IMR-90 (cell line): ENCODE results near the gene EDIL3. TPM values are rescaled to one million over a fixed set of nuclear protein-coding genes. Genes with fewer than 3 reads are reported as not detected.
"Not testable (repeated sequence)": the region's sequence is repeated elsewhere in the genome, so short reads cannot be mapped to it uniquely, and the experiment has no call there.

Source experiments
- ATAC-seq: fragments of 200-7000 bp; cut with Tn5 transposase; 2 replicates; pipeline ENCODE4 v1.9.1; 2020; ENCODE audit warnings: low read depth, mild to moderate bottlenecking, moderate library complexity
- BruUV-seq: library from RNA; stranded (reverse); fragments of 400-500 nt; replicated peaks from 2 replicates; lab custom pipeline; 2021; lab: Mats Ljungman, UMichigan
- CTCF ChIA-PET: fragments of 300-600 bp; formaldehyde crosslinking; extraction: SDS; loops from one replicate; lab custom pipeline; 2021; ENCODE audit warnings: antibody characterized with exemption; lab: Yijun Ruan, JAX
- POLR2A ChIA-PET: fragments of 300-600 bp; sonication (Branson Sonifier 250); formaldehyde crosslinking; loops from one replicate; lab custom pipeline; 2022; ENCODE audit warnings: antibody characterized with exemption; ENCODE audit not compliant: unreplicated experiment; lab: Charles Lee
- DNase-seq: peaks from one replicate; pipeline ENCODE4 v3.0.0; 2013
- H2AFZ ChIP-seq: replicated peaks from 2 replicates; pipeline ENCODE3; 2013; ENCODE audit warnings: low read length, mild to moderate bottlenecking; ENCODE audit not compliant: poor library complexity
- H2AK5ac ChIP-seq: 2 replicates; pipeline ENCODE4 v1.6.1; 2013; ENCODE audit warnings: low read depth, low read length, inconsistent platforms
- H2AK9ac ChIP-seq: replicated peaks from 2 replicates; pipeline ENCODE3; 2013; ENCODE audit warnings: mild to moderate bottlenecking, low read depth, low read length, moderate library complexity; ENCODE audit not compliant: poor library complexity
- H2BK120ac ChIP-seq: 2 replicates; pipeline ENCODE4 v1.6.1; 2013; ENCODE audit warnings: low read depth, low read length, inconsistent platforms
- H2BK15ac ChIP-seq: 3 replicates; pipeline ENCODE4 v1.6.1; 2013; ENCODE audit warnings: low read depth, low read length, inconsistent platforms
- H2BK20ac ChIP-seq: 2 replicates; pipeline ENCODE4 v1.6.1; 2013; ENCODE audit warnings: low read depth, mild to moderate bottlenecking, inconsistent platforms, low read length, moderate library complexity
- H2BK5ac ChIP-seq: 2 replicates; pipeline ENCODE4 v1.6.1; 2013; ENCODE audit warnings: mild to moderate bottlenecking, low read depth, low read length, inconsistent platforms; ENCODE audit not compliant: poor library complexity, severe bottlenecking
- H3K14ac ChIP-seq: replicated peaks from 2 replicates; pipeline ENCODE4 v1.6.1; 2013; ENCODE audit warnings: low read depth, low read length, inconsistent platforms
- H3K18ac ChIP-seq: 2 replicates; pipeline ENCODE4 v1.6.1; 2013; ENCODE audit warnings: low read depth, low read length, control low read depth
- H3K23ac ChIP-seq: 2 replicates; pipeline ENCODE4 v1.6.1; 2013; ENCODE audit warnings: low read depth, low read length, inconsistent platforms
- H3K27ac ChIP-seq: 2 replicates; pipeline ENCODE4 v1.5.1; 2013; ENCODE audit warnings: mild to moderate bottlenecking, control low read depth, low read length; ENCODE audit not compliant: insufficient read depth
- H3K27me3 ChIP-seq: 2 replicates; pipeline ENCODE4 v1.6.1; 2013; ENCODE audit warnings: low read length; ENCODE audit not compliant: control insufficient read depth, insufficient read depth
- H3K36me3 ChIP-seq: 2 replicates; pipeline ENCODE4 v1.6.1; 2013; ENCODE audit warnings: low read length, mixed read lengths; ENCODE audit not compliant: control insufficient read depth, insufficient read depth
- H3K4ac ChIP-seq: 2 replicates; pipeline ENCODE4 v1.6.1; 2013; ENCODE audit warnings: low read depth, low read length, inconsistent platforms
- H3K4me1 ChIP-seq: 2 replicates; pipeline ENCODE4 v1.6.1; 2013; ENCODE audit warnings: low read length, mixed read lengths; ENCODE audit not compliant: control insufficient read depth, insufficient read depth
- H3K4me2 ChIP-seq: 2 replicates; pipeline ENCODE4 v1.6.1; 2013; ENCODE audit warnings: low read depth, mild to moderate bottlenecking, control low read depth, low read length, moderate library complexity
- H3K4me3 ChIP-seq: 2 replicates; pipeline ENCODE4 v1.5.1; 2013; ENCODE audit warnings: low read depth, mild to moderate bottlenecking, control low read depth, low read length, moderate library complexity; ENCODE audit not compliant: insufficient read depth
- H3K56ac ChIP-seq: 2 replicates; pipeline ENCODE4 v1.6.1; 2013; ENCODE audit warnings: low read length, inconsistent platforms; ENCODE audit not compliant: insufficient read depth; ENCODE audit errors: extremely low read depth
- H3K79me1 ChIP-seq, 2 experiments: 2 replicates each; pipeline ENCODE4 v1.6.1; 2013; ENCODE audit warnings: low read length in 2 of 2, inconsistent platforms in 1 of 2, low read depth in 1 of 2
- H3K9ac ChIP-seq: 2 replicates; pipeline ENCODE4 v1.6.1; 2013; ENCODE audit warnings: low read depth, low read length, control low read depth
- H3K9me1 ChIP-seq: 2 replicates; pipeline ENCODE4 v1.6.1; 2013; ENCODE audit warnings: low read length, inconsistent platforms; ENCODE audit not compliant: insufficient read depth
- H3K9me3 ChIP-seq: 2 replicates; pipeline ENCODE4 v1.6.1; 2013; ENCODE audit warnings: low read length; ENCODE audit not compliant: control insufficient read depth, insufficient read depth
- H4K20me1 ChIP-seq: 2 replicates; pipeline ENCODE4 v1.6.1; 2013; ENCODE audit warnings: low read length, inconsistent platforms; ENCODE audit not compliant: insufficient read depth
- H4K5ac ChIP-seq: 2 replicates; pipeline ENCODE4 v1.6.1; 2013; ENCODE audit warnings: mild to moderate bottlenecking, low read depth, low read length, control low read depth
- H4K8ac ChIP-seq, 2 experiments: 2 replicates each; pipeline ENCODE4 v1.6.1; 2013; ENCODE audit warnings: low read depth in 2 of 2, low read length in 2 of 2, control low read depth in 1 of 2, inconsistent platforms in 1 of 2
- H4K91ac ChIP-seq: 2 replicates; pipeline ENCODE4 v1.6.1; 2013; ENCODE audit warnings: low read depth, low read length, inconsistent platforms; ENCODE audit not compliant: insufficient read depth
- dilution Hi-C: fragments of 300-500 bp; cut with HindIII; formaldehyde crosslinking; loops from one replicate; pipeline ENCODE4 v1.14.3; 2018; ENCODE audit warnings: low sequenced_read_pairs; ENCODE audit not compliant: unreplicated experiment
- in situ Hi-C: fragments of 300-500 bp; cut with MboI; formaldehyde crosslinking; loops from 3 replicates; pipeline ENCODE4 v1.14.3; 2019; ENCODE audit warnings: low sequenced_read_pairs, inconsistent platforms, mixed read lengths
- intact Hi-C: fragments of 100-400 bp; cut with micrococcal nuclease; formaldehyde crosslinking; loops from 2 replicates; pipeline ENCODE4 v1.10.0; 2022
- polyA plus RNA-seq, 3 experiments: library from polyadenylated mRNA; depleted of rRNA; stranded (reverse); fragments of >200 nt; gene quantifications; 2 replicates each; pipeline ENCODE4 v1.2.3, GENCODE V29; 2012; ENCODE audit warnings: low replicate concordance in 1 of 3
- total RNA-seq: library from RNA; depleted of rRNA; stranded (reverse); fragments of >200 nt; gene quantifications from 2 replicates; pipeline ENCODE4 v1.2.3, GENCODE V29; 2012

Gene EDIL3
- total and polyA plus RNA-seq, 2 of the 4 experiments (the other 2 are of a cell fraction): 55.5 to 82.8 TPM

- H2BK15ac ChIP-seq, dilution Hi-C loops, H2AK5ac ChIP-seq, H2BK5ac ChIP-seq, H3K4ac ChIP-seq, intact Hi-C loops, H4K5ac ChIP-seq, H3K9me1 ChIP-seq, H3K36me3 ChIP-seq, H3K9ac ChIP-seq, H2AK9ac ChIP-seq, H3K56ac ChIP-seq, H3K14ac ChIP-seq, POLR2A ChIA-PET, BruUV-seq, H2BK20ac ChIP-seq, H3K27ac ChIP-seq, H4K91ac ChIP-seq, H4K20me1 ChIP-seq, H2AFZ ChIP-seq, H3K4me2 ChIP-seq, H3K4me1 ChIP-seq, H2BK120ac ChIP-seq, CTCF ChIA-PET, H3K27me3 ChIP-seq, DNase-seq, H3K4me3 ChIP-seq, H3K9me3 ChIP-seq, H3K79me1 ChIP-seq, ATAC-seq, H4K8ac ChIP-seq, in situ Hi-C loops, H3K18ac ChIP-seq, H3K23ac ChIP-seq: not testable (repeated sequence)
Measured at GRCh38 chr5:84309850-84310249, 74.8 kb downstream of the EDIL3 start.
